Neural cell (in vitro differentiated cells): ENCODE data around the gene ZBTB32. TPM values are rescaled to one million over a fixed set of nuclear protein-coding genes. Genes with fewer than 3 reads are reported as not detected.

Experiments used
- H2AFZ ChIP-seq: fragments of 200-600, 300-800 bp; sonication (generic), shearing (Covaris generic); 2 replicates; pipeline ENCODE4 v1.6.0; 2014; ENCODE audit warnings: low read depth, mild to moderate bottlenecking, antibody characterized with exemption, low read length, moderate library complexity
- H3F3A ChIP-seq: fragments of 200-600 bp; shearing (Covaris generic); 2 replicates; pipeline ENCODE4 v1.6.1; 2016; ENCODE audit warnings: mild to moderate bottlenecking, moderate library complexity, mixed read lengths, antibody characterized with exemption, low read length; ENCODE audit not compliant: insufficient read depth, poor library complexity, severe bottlenecking
- H3K27ac ChIP-seq: fragments of 200-600, 300-800 bp; sonication (generic), shearing (Covaris generic); 2 replicates; pipeline ENCODE4 v1.5.1; 2014; ENCODE audit warnings: mild to moderate bottlenecking, low read length, moderate library complexity
- H3K27me3 ChIP-seq: fragments of 300-800, 200-600 bp; sonication (generic), shearing (Covaris generic); 2 replicates; pipeline ENCODE4 v1.6.0; 2014; ENCODE audit warnings: mild to moderate bottlenecking, low read depth, low read length, moderate library complexity; ENCODE audit not compliant: insufficient read depth
- H3K36me3 ChIP-seq: fragments of 300-800, 200-600 bp; sonication (generic), shearing (Covaris generic); 2 replicates; pipeline ENCODE4 v1.5.1; 2014; ENCODE audit warnings: mild to moderate bottlenecking, antibody characterized with exemption, low read length, moderate library complexity; ENCODE audit not compliant: insufficient read depth
- H3K4me2 ChIP-seq: fragments of 300-800, 200-600 bp; sonication (generic), shearing (Covaris generic); 2 replicates; pipeline ENCODE4 v1.6.0; 2014; ENCODE audit warnings: mild to moderate bottlenecking, low read length
- H3K4me3 ChIP-seq: fragments of 300-800, 200-600 bp; sonication (generic), shearing (Covaris generic); 2 replicates; pipeline ENCODE4 v1.5.1; 2014; ENCODE audit warnings: mild to moderate bottlenecking, low read length, moderate library complexity
- H3K79me2 ChIP-seq: fragments of 200-600 bp; shearing (Covaris generic); replicated peaks from 2 replicates; pipeline ENCODE4 v1.6.0; 2014; ENCODE audit warnings: mild to moderate bottlenecking, low read length, moderate library complexity; ENCODE audit not compliant: insufficient read depth
- H3K9ac ChIP-seq: fragments of 300-800, 200-600 bp; sonication (generic), shearing (Covaris generic); 2 replicates; pipeline ENCODE4 v1.6.1; 2016; ENCODE audit warnings: mild to moderate bottlenecking, low read length, mixed read lengths
- H3K9me2 ChIP-seq: fragments of 200-600 bp; shearing (Covaris generic); 2 replicates; pipeline ENCODE4 v1.6.1; 2016; ENCODE audit warnings: mild to moderate bottlenecking, low read length, mixed read lengths; ENCODE audit not compliant: insufficient read depth
- H3K9me3 ChIP-seq: fragments of 200-600, 300-800 bp; sonication (generic), shearing (Covaris generic); 2 replicates; pipeline ENCODE4 v1.6.1; 2016; ENCODE audit warnings: mild to moderate bottlenecking, mixed run types, low read length, moderate library complexity, mixed read lengths
- H4K20me1 ChIP-seq: fragments of 200-600 bp; shearing (Covaris generic); 2 replicates; pipeline ENCODE4 v1.6.1; 2016; ENCODE audit warnings: mild to moderate bottlenecking, mixed run types; ENCODE audit not compliant: insufficient read depth
- CTCF ChIP-seq: fragments of 450-650 bp; IDR thresholded peaks from 2 replicates; pipeline ENCODE4 v1.5.1; 2014; ENCODE audit warnings: antibody characterized with exemption, mild to moderate bottlenecking, moderate library complexity; ENCODE audit not compliant: poor library complexity, severe bottlenecking
- EP300 ChIP-seq: fragments of 450-650 bp; conservative IDR thresholded peaks from 2 replicates; pipeline ENCODE4 v1.6.1; 2014; ENCODE audit warnings: antibody characterized with exemption, mild to moderate bottlenecking, moderate library complexity; ENCODE audit not compliant: poor library complexity, severe bottlenecking
- EZH2 ChIP-seq: fragments of 200-600, 300-800 bp; shearing (Covaris generic), sonication (generic); IDR thresholded peaks from 2 replicates; pipeline ENCODE4 v1.6.1; 2014; ENCODE audit warnings: antibody characterized with exemption, low read length, borderline replicate concordance, mild to moderate bottlenecking; ENCODE audit not compliant: insufficient read depth, poor library complexity, severe bottlenecking
- MXI1 ChIP-seq: fragments of 450-650 bp; conservative IDR thresholded peaks from 2 replicates; pipeline ENCODE4 v1.6.1; 2014; ENCODE audit warnings: antibody characterized with exemption, mild to moderate bottlenecking; ENCODE audit not compliant: poor library complexity, severe bottlenecking
- POLR2AphosphoS5 ChIP-seq: IDR thresholded peaks from 2 replicates; pipeline ENCODE4 v1.6.1; 2012
- RAD21 ChIP-seq: fragments of 450-650 bp; conservative IDR thresholded peaks from 2 replicates; pipeline ENCODE4 v1.6.1; 2014; ENCODE audit warnings: antibody characterized with exemption, mild to moderate bottlenecking, moderate library complexity
- REST ChIP-seq: IDR thresholded peaks from 2 replicates; pipeline ENCODE4 v1.6.1; 2012; ENCODE audit warnings: borderline replicate concordance
- SMC3 ChIP-seq: fragments of 450-650 bp; conservative IDR thresholded peaks from 2 replicates; pipeline ENCODE4 v1.6.1; 2014; ENCODE audit warnings: antibody characterized with exemption, mild to moderate bottlenecking, moderate library complexity; ENCODE audit not compliant: poor library complexity
- TAF1 ChIP-seq: IDR thresholded peaks from 2 replicates; pipeline ENCODE4 v1.6.1; 2012; ENCODE audit warnings: low read depth
- polyA plus RNA-seq: library from polyadenylated mRNA; depleted of rRNA; stranded (reverse); fragments of >200 nt; gene quantifications from 2 replicates; pipeline ENCODE4 v1.2.3, GENCODE V29; 2014

The ZBTB32 gene
- polyA plus RNA-seq, 1 donor from 2014 or later = not detected

GRCh38 chr19:35731353-35731752, 27.0 kb downstream of the ZBTB32 start (continued):
- no peak for TF ChIP-seq EZH2
- TF ChIP-seq SMC3 = no peak

GRCh38 chr19:35731779-35732405, 27.5 kb downstream of the ZBTB32 start:
- H3K9me2 ChIP-seq = no peaks in the 10 kb centered on the region
- no peak overlapping the region for H3K4me2 ChIP-seq
- H3F3A ChIP-seq = no peaks in the 10 kb centered on the region
- TF ChIP-seq REST = no peak
- TF ChIP-seq SMC3 = no peak
- TF ChIP-seq POLR2AphosphoS5 = no peak
- no peak for TF ChIP-seq EZH2
- TF ChIP-seq CTCF = no peak
- TF ChIP-seq EP300 = no peak
- no peak for TF ChIP-seq TAF1
- no peak for TF ChIP-seq RAD21
- no peak for TF ChIP-seq MXI1
- H4K20me1 ChIP-seq = no peaks in the 10 kb centered on the region
- H3K27ac ChIP-seq = no peak overlapping the region
- H3K79me2 ChIP-seq = no peaks in the 10 kb centered on the region
- no peak overlapping the region for H3K4me3 ChIP-seq
- H3K9ac ChIP-seq = no peak overlapping the region
- H3K27me3 ChIP-seq = no peaks in the 10 kb centered on the region
- no peak overlapping the region for H2AFZ ChIP-seq
- H3K9me3 ChIP-seq = no peaks in the 10 kb centered on the region
- no peaks in the 10 kb centered on the region for H3K36me3 ChIP-seq

GRCh38 chr19:35732540-35733179, 28.3 kb downstream of the ZBTB32 start:
- no peaks in the 10 kb centered on the region for H3K9me2 ChIP-seq
- no peak overlapping the region for H3K9ac ChIP-seq
- H3K9me3 ChIP-seq = no peaks in the 10 kb centered on the region
- no peak overlapping the region for H3K4me2 ChIP-seq
- H3K4me3 ChIP-seq = no peak overlapping the region
- TF ChIP-seq POLR2AphosphoS5 (no peak), EZH2 (no peak), EP300 (no peak), TAF1 (no peak), RAD21 (no peak), MXI1 (no peak), SMC3 (no peak), CTCF (no peak), REST (no peak)
- H3K79me2 ChIP-seq = no peaks in the 10 kb centered on the region
- no peaks in the 10 kb centered on the region for H4K20me1 ChIP-seq
- no peak overlapping the region for H2AFZ ChIP-seq
- no peaks in the 10 kb centered on the region for H3K36me3 ChIP-seq
- H3K27ac ChIP-seq = no peak overlapping the region
- no peaks in the 10 kb centered on the region for H3F3A ChIP-seq
- H3K27me3 ChIP-seq = no peaks in the 10 kb centered on the region
